Gastrocnemius medialis (tissue), 4 donors: ENCODE measurements around the gene MYCBP.

Experiments
- CTCF ChIP-seq, 5 experiments: fragments of 450-650 bp in 3 of 5; fragments of 200-600 bp in 2 of 5; sonication (generic) in 2 of 5; IDR thresholded peaks in 4 of 5; conservative IDR thresholded peaks in 1 of 5; 1 replicate in 4 of 5; 2 replicates in 1 of 5; pipeline ENCODE4 v1.5.1; 2016 to 2019; ENCODE audit warnings: antibody characterized with exemption in 5 of 5, mild to moderate bottlenecking in 3 of 5, moderate library complexity in 3 of 5
- POLR2A ChIP-seq, 2 donors: fragments of 450-650 bp; IDR thresholded peaks; one replicate each; pipeline ENCODE4 v1.6.1; 2017; ENCODE audit warnings: antibody characterized with exemption in 2 of 2, mild to moderate bottlenecking in 2 of 2, moderate library complexity in 2 of 2

DNA sequence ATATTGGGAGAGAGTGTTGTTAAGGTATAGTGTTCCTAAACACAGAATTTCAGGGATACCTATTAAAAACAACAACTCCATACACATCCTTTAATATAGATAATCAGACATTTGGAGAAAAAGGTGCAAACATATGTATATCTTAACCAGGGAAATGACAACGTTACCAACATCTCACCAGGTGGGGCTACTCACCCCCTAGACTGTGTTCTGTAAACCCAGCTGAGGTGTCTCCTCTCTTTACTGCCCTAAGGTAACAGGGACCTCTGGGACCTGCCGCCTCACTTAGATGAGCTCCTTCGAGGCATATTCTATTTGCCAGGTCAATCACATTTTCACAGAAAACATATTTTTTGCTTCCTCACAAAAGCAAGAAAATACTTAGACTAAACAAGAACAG lies 26.9 kb downstream of the MYCBP start:
- TF ChIP-seq CTCF (IDR thresholded peaks at IDR 0.05 in 4 of 5, conservative IDR thresholded peaks at IDR 0.05 in 1 of 5) (no peak), POLR2A (IDR thresholded peaks at IDR 0.05) (no peak)
